GM12878 (cell line): ENCODE results near the gene MRNIP. TPM values are rescaled to one million over a fixed set of nuclear protein-coding genes. Genes with fewer than 3 reads are reported as not detected.

Experiments used
- ATAC-seq: fragments of 200-7000 bp; cut with Tn5 transposase; 3 replicates; pipeline ENCODE4 v1.9.1; 2020; ENCODE audit warnings: mild to moderate bottlenecking, moderate library complexity
- BruUV-seq: library from RNA; stranded (reverse); fragments of 400-500 nt; replicated peaks from 2 replicates; lab custom pipeline; 2021; lab: Mats Ljungman, UMichigan
- CTCF ChIA-PET: fragments of 300-600 bp; sonication (Branson Sonifier 250); formaldehyde crosslinking; extraction: SDS; loops from one replicate; lab custom pipeline; 2021; ENCODE audit warnings: inconsistent platforms; lab: Yijun Ruan, JAX
- POLR2A ChIA-PET: fragments of 350-600 bp; formaldehyde crosslinking; extraction: SDS; loops from one replicate; lab custom pipeline; 2021; ENCODE audit warnings: inconsistent platforms; lab: Charles Lee
- RAD21 ChIA-PET: fragments of 300-600 bp; sonication (Branson Sonifier 250); formaldehyde crosslinking; loops from one replicate; lab custom pipeline; 2023; ENCODE audit warnings: antibody characterized with exemption; ENCODE audit not compliant: unreplicated experiment; lab: Charles Lee
- SMC1A ChIA-PET: fragments of 300-600 bp; sonication (Branson Sonifier 250); formaldehyde crosslinking; loops from one replicate; lab custom pipeline; 2023; ENCODE audit not compliant: unreplicated experiment, uncharacterized antibody; lab: Charles Lee
- DNase-seq: peaks from one replicate; pipeline ENCODE4 v3.0.0-alpha.2; 2011; ENCODE audit warnings: low read depth, low spot score
- FAIRE-seq: peaks from 3 replicates; lab custom pipeline; 2011; peaks lifted over from hg19 to GRCh38; lab: Jason Lieb, UNC
- H2AFZ ChIP-seq: 2 replicates; pipeline ENCODE4 v1.6.0; 2011; ENCODE audit warnings: low read depth, low read length, control low read depth; ENCODE audit not compliant: control insufficient read depth
- H3K27ac ChIP-seq: 2 replicates; pipeline ENCODE4 v1.5.1; 2011; ENCODE audit warnings: control low read depth; ENCODE audit not compliant: control insufficient read depth, insufficient read depth
- H3K27me3 ChIP-seq, 2 experiments: replicated peaks in 1 of 2; 2 replicates each; pipeline versions ENCODE4 v1.6.0 to v1.6.1; 2011; ENCODE audit warnings: low read length in 1 of 2; ENCODE audit not compliant: control insufficient read depth in 2 of 2, insufficient read depth in 2 of 2
- H3K36me3 ChIP-seq, 2 experiments: 2 replicates each; pipeline ENCODE4 v1.5.1; 2011; ENCODE audit warnings: low read length in 1 of 2; ENCODE audit not compliant: control insufficient read depth in 2 of 2, insufficient read depth in 2 of 2
- H3K4me1 ChIP-seq: 2 replicates; pipeline ENCODE4 v1.6.1; 2011; ENCODE audit warnings: mild to moderate bottlenecking, low read length, moderate library complexity, mixed read lengths; ENCODE audit not compliant: control insufficient read depth, insufficient read depth
- H3K4me2 ChIP-seq: 2 replicates; pipeline ENCODE4 v1.6.0; 2011; ENCODE audit warnings: control low read depth; ENCODE audit not compliant: control insufficient read depth, insufficient read depth
- H3K4me3 ChIP-seq: fragments of 200-600 bp; sonication (generic); 2 replicates; pipeline ENCODE4 v1.5.1; 2016
- H3K79me2 ChIP-seq: 2 replicates; pipeline ENCODE4 v1.6.0; 2011; ENCODE audit warnings: low read length; ENCODE audit not compliant: control insufficient read depth, insufficient read depth
- H3K9ac ChIP-seq: 2 replicates; pipeline ENCODE4 v1.8.0; 2011; ENCODE audit warnings: low read length, control low read depth, mixed read lengths; ENCODE audit not compliant: control insufficient read depth, insufficient read depth
- H3K9me3 ChIP-seq: replicated peaks from 3 replicates; pipeline ENCODE4 v1.5.1; 2011; ENCODE audit warnings: mild to moderate bottlenecking, low read length; ENCODE audit not compliant: control insufficient read depth, insufficient read depth
- H4K20me1 ChIP-seq: 2 replicates; pipeline ENCODE4 v1.6.0; 2011; ENCODE audit not compliant: control insufficient read depth, insufficient read depth
- BMI1 ChIP-seq: fragments of 450-650 bp; IDR thresholded peaks from 2 replicates; pipeline ENCODE4 v1.6.1; 2016; ENCODE audit warnings: mild to moderate bottlenecking, moderate library complexity, borderline replicate concordance
- CBFB ChIP-seq: IDR thresholded peaks from 2 replicates; pipeline ENCODE4 v1.6.1; 2016; ENCODE audit warnings: antibody characterized with exemption, low read depth
- CREB1 ChIP-seq: IDR thresholded peaks from 2 replicates; pipeline ENCODE4 v1.6.1; 2012; ENCODE audit warnings: low read depth, mild to moderate bottlenecking, inconsistent platforms
- KAT2A ChIP-seq: conservative IDR thresholded peaks from 2 replicates; pipeline ENCODE4 v1.6.1; 2011; ENCODE audit warnings: low read depth, low read length; ENCODE audit not compliant: control insufficient read depth
- MEF2A ChIP-seq: IDR thresholded peaks from 2 replicates; pipeline ENCODE4 v1.6.1; 2011; ENCODE audit warnings: low read depth, mild to moderate bottlenecking, low read length, moderate library complexity; ENCODE audit not compliant: insufficient read depth
- NFIC ChIP-seq: IDR thresholded peaks from 2 replicates; pipeline ENCODE4 v1.6.1; 2012; ENCODE audit warnings: low read depth, mild to moderate bottlenecking, inconsistent platforms, low read length, moderate library complexity
- RAD21 ChIP-seq: IDR thresholded peaks from 2 replicates; pipeline ENCODE4 v1.6.1; 2011; ENCODE audit warnings: mild to moderate bottlenecking, low read depth, low read length, moderate library complexity; ENCODE audit not compliant: insufficient read depth
- SMC3 ChIP-seq: IDR thresholded peaks from 2 replicates; pipeline ENCODE4 v1.6.1; 2011; ENCODE audit warnings: low read length, improper control_type of control experiment, borderline replicate concordance
- TCF3 ChIP-seq: IDR thresholded peaks from 2 replicates; pipeline ENCODE4 v1.6.1; 2012; ENCODE audit warnings: low read depth, mild to moderate bottlenecking, low read length, borderline replicate concordance; ENCODE audit not compliant: insufficient read depth
- YY1 ChIP-seq: IDR thresholded peaks from 2 replicates; pipeline ENCODE4 v1.6.1; 2011; ENCODE audit warnings: low read depth, mild to moderate bottlenecking, low read length
- ZNF207 ChIP-seq: fragments of 450-650 bp; IDR thresholded peaks from 2 replicates; pipeline ENCODE4 v1.6.1; 2014; ENCODE audit warnings: antibody characterized with exemption, mild to moderate bottlenecking, borderline replicate concordance
- WGBS: methylation state at CpG from one replicate; pipeline ENCODE4 v1.1.6; 2016; ENCODE audit warnings: low lambda C conversion rate; ENCODE audit not compliant: insufficient replicate concordance, insufficient coverage; ENCODE audit errors: missing lambda C conversion rate; 5-methylcytosine and 5-hydroxymethylcytosine counted together
- in situ Hi-C: fragments of 300-500 bp; cut with MboI; formaldehyde crosslinking; loops from 9 replicates; pipeline ENCODE4 v1.14.3; 2018; ENCODE audit warnings: mixed read lengths
- intact Hi-C: fragments of 100-400 bp; cut with micrococcal nuclease; formaldehyde crosslinking; loops from one replicate; pipeline ENCODE4 v1.14.2; 2022; ENCODE audit not compliant: unreplicated experiment
- polyA plus RNA-seq, 11 experiments: library from polyadenylated mRNA; depleted of rRNA in 4 of 11; unstranded in 6 of 11; stranded (reverse) in 5 of 11; fragments of >200 nt; fragmentation: Nextera tagmentation in 4 of 11; fragmentation: Illumina TruSeq in 1 of 11; extraction: Ambion mirVana in 4 of 11; extraction: Trizol in 1 of 11; gene quantifications; 1 replicate in 1 of 11; 2 replicates in 10 of 11; pipeline versions ENCODE4 v1.2.1 to v1.2.3, GENCODE V29; 2011 to 2016; ENCODE audit warnings: inconsistent platforms in 2 of 11, missing spikeins in 2 of 11, low read depth in 1 of 11
- total RNA-seq, 4 experiments: library from RNA; depleted of rRNA in 3 of 4; stranded (reverse); fragments of >200 nt in 3 of 4; fragmentation: Illumina TruSeq in 1 of 4; extraction: Trizol in 1 of 4; gene quantifications; 2 replicates each; pipeline versions ENCODE4 v1.2.1 to v1.2.3, GENCODE V29; 2013 to 2021
- TF ChIP-seq, protein P1 (sequence below): fragments of 450-650 bp; IDR thresholded peaks from 2 replicates; pipeline ENCODE4 v1.6.1; 2017; ENCODE audit warnings: mild to moderate bottlenecking
- TF ChIP-seq, protein P2 (sequence below): IDR thresholded peaks from 2 replicates; pipeline ENCODE4 v1.6.1; 2012; ENCODE audit warnings: mild to moderate bottlenecking, low read depth, low read length

Gene MRNIP
- total and polyA plus RNA-seq, 10 of the 15 experiments (the other 5 are each of a cell fraction or from before 2014, with no cell fraction given) = 2.4 to 30.4 (median 13.1) TPM

DNA sequence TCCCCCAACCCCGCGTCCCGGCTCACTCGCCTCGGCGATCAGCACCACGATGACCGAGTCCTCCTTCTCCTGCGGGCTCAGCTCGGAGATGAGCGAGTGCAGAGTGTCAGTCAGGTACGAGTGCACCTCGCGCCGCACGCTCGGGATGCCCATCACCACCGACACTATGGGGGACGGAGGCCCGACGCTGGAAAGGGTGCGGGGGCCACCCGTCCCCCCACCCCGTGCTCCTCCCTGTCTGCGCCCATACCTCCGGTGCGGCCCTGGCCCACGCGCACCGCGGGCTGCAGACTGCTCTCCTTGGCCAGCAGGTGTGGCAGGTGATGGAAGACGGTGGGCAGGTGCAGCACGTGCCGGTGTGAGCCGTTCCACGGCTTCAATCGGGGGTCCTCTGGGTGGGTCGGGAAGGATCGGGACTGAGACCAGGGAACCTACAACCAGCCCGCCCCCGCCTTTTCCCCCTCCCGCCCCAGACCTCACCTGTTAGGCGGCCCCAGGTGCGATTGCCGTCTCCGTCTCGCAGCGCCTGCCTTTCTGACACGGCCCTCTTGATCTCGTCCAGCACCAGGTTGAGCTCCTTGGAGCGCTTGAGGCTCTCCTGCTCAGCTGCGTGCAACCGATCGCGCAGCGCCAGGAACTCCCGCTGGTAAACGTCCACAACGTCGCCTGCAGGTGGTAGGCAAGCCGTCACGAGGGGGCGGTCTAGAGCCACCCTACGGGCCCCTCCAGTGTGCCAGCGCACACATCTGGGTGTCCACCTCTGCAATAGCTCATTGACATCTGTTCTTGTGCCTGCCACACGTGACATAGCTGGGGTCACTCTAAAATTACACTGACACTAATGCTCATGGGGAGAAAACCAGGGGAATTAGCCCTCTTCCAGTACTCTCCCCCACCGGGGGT lies 57.1 kb downstream of the MRNIP start:
- in situ Hi-C loops (loop anchor here (5.0 to 25.0 kb wide), 2 partner anchors 111 to 1011 kb away; partner anchors contain the start of gene MGAT1), intact Hi-C loops (loop anchor here (1.0 to 2.0 kb wide), 2 partner anchors 174 to 289 kb away; no protein-coding TSS in a partner anchor)
- no peak overlapping the region for H2AFZ ChIP-seq
- H3K4me3 ChIP-seq = no peak overlapping the region
- H3K9ac ChIP-seq = no peak overlapping the region
- H4K20me1 ChIP-seq = no peaks in the 10 kb centered on the region
- peaks cover 26% of the 10 kb centered on the region for H3K79me2 ChIP-seq
- peaks cover 0 to 13% of the 10 kb centered on the region in 2 experiments; a peak in 2 of 4 replicates for H3K36me3 ChIP-seq
- H3K4me2 ChIP-seq = peak overlapping the region; percentile 7; the same call in 1 of the 2 replicates
- no TSS peak for BruUV-seq
- ChIA-PET RAD21 (interaction anchor here (0.7 to 1.7 kb wide), 9 partner anchors 10 to 169 kb away, joined by 3 to 6 read pairs (median 3); no protein-coding TSS in a partner anchor), SMC1A (interaction anchor here (0.6 to 1.6 kb wide), 7 partner anchors 18 to 174 kb away, joined by 3 to 9 read pairs (median 5); partner anchors contain the start of genes MRNIP and SQSTM1), POLR2A (interaction anchor here (0.6 to 1.0 kb wide), 3 partner anchors 19 to 89 kb away, joined by 3 to 6 read pairs (median 4); partner anchors contain the start of gene SQSTM1), CTCF (interaction anchor here (0.5 to 3.2 kb wide), 29 partner anchors 10 to 375 kb away, joined by 3 to 19 read pairs (median 4); partner anchors contain the start of genes MRNIP and SQSTM1)
- H3K4me1 ChIP-seq = peaks cover 16% of the 10 kb centered on the region
- ATAC-seq (peak; percentile 65), DNase-seq (no peak), FAIRE-seq (no peak)
- H3K9me3 ChIP-seq = no peaks in the 10 kb centered on the region
- H3K27me3 ChIP-seq = no peaks in the 10 kb centered on the region
- no peak overlapping the region for H3K27ac ChIP-seq
- WGBS = 61% methylated on average over 50 of the region's 67 CpGs
- TF ChIP-seq CBFB (no peak), NFIC (no peak), YY1 (peak; percentile 63; the same call in 1 of the 2 replicates), MEF2A (0 out of 2 replicates have a peak, but pooled peaks have one; percentile 17), TCF3 (0 out of 2 replicates have a peak, but pooled peaks have one; percentile 48), SMC3 (peak; percentile 86), BMI1 (no peak), KAT2A (no peak), RAD21 (peak; percentile 75), ZNF207 (0 out of 2 replicates have a peak, but pooled peaks have one; percentile 50), CREB1 (0 out of 2 replicates have a peak, but pooled peaks have one; percentile 19)
- TF ChIP-seq, protein P1, sequence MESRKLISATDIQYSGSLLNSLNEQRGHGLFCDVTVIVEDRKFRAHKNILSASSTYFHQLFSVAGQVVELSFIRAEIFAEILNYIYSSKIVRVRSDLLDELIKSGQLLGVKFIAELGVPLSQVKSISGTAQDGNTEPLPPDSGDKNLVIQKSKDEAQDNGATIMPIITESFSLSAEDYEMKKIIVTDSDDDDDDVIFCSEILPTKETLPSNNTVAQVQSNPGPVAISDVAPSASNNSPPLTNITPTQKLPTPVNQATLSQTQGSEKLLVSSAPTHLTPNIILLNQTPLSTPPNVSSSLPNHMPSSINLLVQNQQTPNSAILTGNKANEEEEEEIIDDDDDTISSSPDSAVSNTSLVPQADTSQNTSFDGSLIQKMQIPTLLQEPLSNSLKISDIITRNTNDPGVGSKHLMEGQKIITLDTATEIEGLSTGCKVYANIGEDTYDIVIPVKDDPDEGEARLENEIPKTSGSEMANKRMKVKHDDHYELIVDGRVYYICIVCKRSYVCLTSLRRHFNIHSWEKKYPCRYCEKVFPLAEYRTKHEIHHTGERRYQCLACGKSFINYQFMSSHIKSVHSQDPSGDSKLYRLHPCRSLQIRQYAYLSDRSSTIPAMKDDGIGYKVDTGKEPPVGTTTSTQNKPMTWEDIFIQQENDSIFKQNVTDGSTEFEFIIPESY = peak; percentile 80; the same call in 1 of the 2 replicates
- TF ChIP-seq, protein P2, sequence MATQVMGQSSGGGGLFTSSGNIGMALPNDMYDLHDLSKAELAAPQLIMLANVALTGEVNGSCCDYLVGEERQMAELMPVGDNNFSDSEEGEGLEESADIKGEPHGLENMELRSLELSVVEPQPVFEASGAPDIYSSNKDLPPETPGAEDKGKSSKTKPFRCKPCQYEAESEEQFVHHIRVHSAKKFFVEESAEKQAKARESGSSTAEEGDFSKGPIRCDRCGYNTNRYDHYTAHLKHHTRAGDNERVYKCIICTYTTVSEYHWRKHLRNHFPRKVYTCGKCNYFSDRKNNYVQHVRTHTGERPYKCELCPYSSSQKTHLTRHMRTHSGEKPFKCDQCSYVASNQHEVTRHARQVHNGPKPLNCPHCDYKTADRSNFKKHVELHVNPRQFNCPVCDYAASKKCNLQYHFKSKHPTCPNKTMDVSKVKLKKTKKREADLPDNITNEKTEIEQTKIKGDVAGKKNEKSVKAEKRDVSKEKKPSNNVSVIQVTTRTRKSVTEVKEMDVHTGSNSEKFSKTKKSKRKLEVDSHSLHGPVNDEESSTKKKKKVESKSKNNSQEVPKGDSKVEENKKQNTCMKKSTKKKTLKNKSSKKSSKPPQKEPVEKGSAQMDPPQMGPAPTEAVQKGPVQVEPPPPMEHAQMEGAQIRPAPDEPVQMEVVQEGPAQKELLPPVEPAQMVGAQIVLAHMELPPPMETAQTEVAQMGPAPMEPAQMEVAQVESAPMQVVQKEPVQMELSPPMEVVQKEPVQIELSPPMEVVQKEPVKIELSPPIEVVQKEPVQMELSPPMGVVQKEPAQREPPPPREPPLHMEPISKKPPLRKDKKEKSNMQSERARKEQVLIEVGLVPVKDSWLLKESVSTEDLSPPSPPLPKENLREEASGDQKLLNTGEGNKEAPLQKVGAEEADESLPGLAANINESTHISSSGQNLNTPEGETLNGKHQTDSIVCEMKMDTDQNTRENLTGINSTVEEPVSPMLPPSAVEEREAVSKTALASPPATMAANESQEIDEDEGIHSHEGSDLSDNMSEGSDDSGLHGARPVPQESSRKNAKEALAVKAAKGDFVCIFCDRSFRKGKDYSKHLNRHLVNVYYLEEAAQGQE = no peak
